GM21447 (cell line): ENCODE measurements around the gene UNC119B.

Experiments used
- ATAC-seq: cut with Tn5 transposase; IDR thresholded peaks from one replicate; pipeline ENCODE4 v1.9.1; 2021; ENCODE audit not compliant: unreplicated experiment

The UNC119B gene

GRCh38 chr12:120738252-120739030 lies 28.2 kb downstream of the UNC119B start:
- no peak for ATAC-seq

- no peak for ATAC-seq
Observed at GRCh38 chr12:120739031-120739762, 28.9 kb downstream of the UNC119B start.

- ATAC-seq, result no peak
Observed at GRCh38 chr12:120739821-120740613, 29.8 kb downstream of the UNC119B start.

DNA sequence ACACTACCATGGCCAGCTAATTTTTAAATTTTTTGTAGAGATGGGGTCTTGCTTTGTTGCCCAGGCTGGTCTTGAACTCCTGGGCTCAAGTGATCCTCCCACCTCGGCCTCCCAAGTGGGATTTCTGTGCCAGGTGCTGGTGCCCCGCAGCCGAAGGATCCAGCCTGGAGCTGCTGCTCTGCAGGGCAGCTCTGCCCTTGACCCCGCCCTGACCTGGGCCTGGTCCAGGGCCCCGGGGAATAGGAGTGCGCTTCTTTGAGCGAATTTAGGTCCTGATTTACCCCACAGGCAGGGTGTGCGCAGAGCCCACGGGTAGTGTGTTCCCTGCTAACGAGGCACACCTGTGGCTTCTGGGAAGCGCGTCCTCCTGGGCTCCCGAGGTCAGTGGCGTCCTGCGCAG lies 30.6 kb downstream of the UNC119B start:
- no peak for ATAC-seq

DNA sequence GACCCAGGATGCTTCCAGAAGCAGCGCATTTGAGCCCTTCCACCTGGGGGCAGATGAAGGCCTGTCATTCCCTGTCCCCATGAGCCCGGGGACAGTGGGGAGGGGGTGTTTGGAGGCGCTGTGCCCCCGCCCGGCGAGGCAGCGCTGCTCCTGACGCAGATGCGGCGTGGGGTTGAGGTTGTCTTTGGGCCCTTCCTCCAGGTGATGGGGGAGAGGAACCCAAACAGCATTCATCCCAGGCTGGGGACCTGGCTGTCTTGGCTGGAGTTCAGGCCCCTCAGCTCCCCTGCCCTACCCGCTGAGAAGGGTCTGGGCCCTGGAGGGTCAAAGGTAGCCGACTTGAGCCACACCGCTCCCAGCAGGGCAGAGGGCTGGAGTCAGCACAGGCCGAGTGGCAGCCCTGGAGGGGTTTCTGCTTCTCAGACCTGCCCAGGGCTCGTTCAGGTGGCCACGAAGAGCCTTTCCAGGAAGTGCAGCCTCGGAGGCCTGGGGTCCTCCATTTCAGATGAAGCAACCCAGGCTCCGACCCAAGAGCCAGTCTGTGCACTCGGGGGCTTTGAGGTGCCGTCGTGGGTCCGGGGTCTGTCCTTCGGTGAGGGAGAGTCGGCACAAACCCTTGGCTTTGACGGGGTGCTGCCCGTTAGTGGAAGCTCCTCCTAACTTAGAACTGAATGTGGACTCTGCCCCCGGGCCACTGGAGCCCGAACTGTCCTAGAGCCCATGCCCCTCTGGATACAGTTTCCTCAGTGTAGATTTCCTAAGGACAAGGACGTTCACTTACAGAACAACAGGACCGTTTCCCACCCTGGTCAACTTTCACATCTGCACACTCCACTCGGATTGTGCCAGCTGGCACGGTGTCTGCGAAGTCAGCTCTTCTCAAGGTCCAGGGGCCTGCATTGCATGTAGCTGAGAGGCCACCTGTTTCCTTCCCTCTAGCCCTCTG lies 31.5 kb downstream of the UNC119B start:
- ATAC-seq, result no peak

DNA sequence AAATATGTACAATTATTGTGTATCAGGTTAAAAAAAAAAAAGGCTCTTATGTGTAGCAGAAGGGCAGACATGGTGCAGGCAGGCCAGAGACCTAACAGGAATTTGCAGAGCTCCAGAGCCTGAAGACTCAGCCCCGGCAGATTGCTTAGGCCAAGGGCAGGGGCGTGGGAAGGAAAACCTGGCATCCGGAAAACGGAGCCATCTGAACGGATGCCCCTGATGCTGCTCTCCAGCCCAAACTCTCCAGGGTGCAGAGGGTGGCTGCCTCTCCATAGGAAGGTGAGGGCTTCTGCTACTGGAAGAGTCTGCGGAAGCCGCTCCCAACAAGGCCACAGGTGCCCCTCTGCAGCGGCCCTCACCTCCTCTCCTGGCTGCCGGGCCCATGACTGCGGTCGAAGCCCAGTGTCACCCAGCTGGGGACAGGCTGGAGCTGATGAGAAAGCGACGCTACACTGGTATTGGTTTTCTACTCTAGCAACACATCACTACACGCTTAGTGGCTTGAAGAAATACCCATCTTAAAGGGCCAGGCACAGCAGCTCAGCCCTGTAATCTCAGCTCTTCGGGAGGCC lies 34.8 kb downstream of the UNC119B start:
- ATAC-seq, result no peak

- no peak for ATAC-seq
Observed at GRCh38 chr12:120748242-120748641, 38.0 kb downstream of the UNC119B start.

GRCh38 chr12:120749256-120749655 lies 39.0 kb downstream of the UNC119B start:
- no peak for ATAC-seq

- no peak for ATAC-seq
Observed at GRCh38 chr12:120750806-120751205, 40.5 kb downstream of the UNC119B start.

DNA sequence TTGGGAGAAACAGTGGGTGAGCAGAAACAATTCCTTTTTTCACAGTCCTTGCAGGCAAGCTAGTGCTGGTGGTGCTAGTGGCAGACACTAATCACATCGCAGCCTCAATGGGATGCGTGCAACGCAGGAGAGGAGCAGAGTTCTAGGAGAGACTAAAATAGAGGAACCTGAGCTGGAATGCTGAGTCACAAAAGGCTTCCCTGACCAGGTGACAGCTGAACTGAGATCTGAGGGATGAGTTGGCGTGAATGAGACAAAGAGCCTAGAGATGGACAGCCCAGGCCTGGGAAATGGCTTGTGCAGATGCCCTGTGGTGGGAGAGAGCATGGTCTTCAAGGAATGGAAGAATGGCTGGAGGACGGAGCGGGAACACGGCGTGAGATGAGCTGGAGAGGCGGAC lies 41.1 kb downstream of the UNC119B start:
- ATAC-seq, result no peak

DNA sequence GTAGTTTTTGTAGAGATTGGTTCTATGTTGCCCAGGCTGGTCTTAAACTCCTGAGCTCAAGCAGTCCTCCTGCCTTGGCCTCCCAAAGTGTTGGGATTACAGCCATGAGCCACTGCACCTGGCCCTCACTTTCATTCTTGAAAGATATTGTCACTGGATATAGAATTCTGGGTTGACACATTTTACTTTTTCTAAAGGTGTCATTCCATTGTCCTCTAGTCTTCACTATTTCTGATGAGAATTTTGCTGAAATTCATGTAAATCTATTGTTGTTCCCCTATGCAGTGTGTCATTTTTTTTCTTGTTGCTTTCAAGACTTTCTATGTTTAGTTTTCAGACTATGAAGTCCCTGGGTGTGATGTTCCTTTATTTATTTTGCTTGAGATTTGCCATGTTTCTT lies 44.5 kb downstream of the UNC119B start:
- ATAC-seq, result no peak

- no peak for ATAC-seq
Observed at GRCh38 chr12:120755269-120755668, 45.0 kb downstream of the UNC119B start.

DNA sequence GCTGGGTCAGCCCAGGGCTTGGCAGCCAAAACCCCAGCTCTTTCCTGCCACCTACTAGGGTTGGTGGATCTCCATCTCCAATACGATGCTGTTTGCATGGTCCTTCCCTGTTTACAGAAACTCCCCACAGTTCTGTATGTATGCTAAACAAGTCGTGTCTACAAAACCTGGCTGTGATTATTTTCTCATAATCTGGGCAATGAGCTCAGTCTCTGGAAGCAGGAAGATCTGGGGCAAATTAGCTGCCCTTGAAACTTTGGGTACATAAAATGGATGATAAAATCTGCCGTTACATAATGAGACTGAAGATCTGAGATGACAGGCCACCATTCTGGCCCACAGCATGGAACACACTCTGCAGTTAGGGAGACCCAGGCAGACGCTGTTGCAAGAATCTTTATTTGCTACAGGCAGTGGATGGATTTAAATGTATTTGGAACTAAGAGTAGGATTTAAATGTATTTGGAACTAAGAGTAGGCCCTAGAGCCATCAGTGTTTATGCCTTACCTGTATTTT lies 47.0 kb downstream of the UNC119B start:
- no peak for ATAC-seq

- no peak for ATAC-seq
Observed at GRCh38 chr12:120757949-120758348, 47.7 kb downstream of the UNC119B start.

DNA sequence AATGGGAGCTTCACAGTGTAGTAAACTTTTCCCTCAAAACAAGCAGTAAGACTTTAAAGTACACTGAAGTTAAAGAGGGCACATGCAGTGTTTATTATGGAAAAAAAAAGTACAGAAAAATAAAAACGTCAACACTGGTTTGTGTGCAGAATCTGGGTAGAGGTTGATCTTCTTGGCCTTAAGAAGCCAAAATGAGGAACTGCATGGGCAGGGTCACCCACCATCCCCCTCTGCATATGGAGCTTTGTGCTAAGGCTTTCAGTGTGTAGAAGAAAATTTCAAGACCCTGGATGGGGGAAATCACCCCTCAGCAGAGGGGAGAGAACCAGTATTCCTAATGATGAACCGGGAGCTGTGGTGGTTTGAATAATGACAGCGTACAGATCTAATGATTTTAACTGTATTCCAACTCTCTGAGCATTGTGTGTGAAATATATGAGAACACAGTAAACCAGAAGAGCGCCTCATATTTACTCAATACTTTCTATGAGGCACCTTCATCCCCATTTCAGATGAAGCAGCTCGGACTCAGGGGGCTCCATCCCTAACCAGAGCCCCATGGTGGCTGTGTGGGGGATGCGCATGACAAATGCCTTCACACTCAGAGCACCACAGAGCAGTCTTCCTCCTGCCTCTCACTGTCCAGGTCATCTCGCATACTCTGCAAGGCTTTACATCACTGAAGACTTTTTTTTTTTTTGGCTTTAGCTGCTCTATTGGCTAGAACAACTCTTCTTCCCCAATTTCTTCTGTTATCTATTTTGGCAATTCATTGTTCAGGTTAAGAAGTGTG lies 48.7 kb downstream of the UNC119B start:
- no peak for ATAC-seq

DNA sequence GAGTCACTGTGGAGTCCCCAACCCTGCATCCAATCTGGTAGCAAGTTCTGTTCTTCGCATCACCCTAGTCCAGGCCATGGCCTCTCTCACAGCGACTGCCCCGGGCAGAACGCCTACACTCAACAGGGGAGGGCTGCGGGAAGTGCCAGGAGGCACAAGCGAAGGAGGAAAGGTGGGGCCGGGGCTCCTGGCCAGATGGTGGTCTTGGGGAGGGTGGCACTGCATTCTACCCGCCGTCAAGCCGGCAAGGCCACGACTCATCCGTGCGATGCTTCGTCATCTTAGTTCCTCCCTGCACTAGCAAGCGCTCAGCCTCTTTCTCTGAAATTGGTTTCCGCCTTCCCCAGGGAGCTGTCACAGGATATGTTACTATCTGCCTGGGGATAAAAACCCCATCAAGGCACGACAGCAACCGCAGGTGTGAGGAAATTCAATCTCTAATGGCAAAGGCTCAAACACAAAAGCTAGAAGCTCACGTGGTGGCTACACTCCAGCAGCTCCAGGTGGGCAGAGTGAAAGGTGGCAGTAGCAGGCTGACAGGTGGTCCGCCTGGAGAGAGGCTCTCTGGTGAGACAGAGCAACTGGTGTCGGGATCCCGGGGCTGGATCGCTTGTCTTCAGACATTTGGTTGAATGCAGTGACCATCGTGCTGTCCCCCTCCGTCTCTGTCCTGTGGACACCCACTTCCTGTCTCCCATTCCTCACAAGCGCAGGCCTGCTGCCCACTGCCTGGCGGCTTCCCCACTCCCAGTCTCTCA lies 49.5 kb downstream of the UNC119B start:
- no peak for ATAC-seq

- no peak for ATAC-seq
Observed at GRCh38 chr12:120760349-120761254, 50.3 kb downstream of the UNC119B start.
